ES-I3 (cell line): ENCODE measurements around the gene CYP2C18.
"Not testable (repeated sequence)": the region's sequence is repeated elsewhere in the genome, so short reads cannot be mapped to it uniquely, and the experiment has no call there.

Experiments used
- H3K36me3 ChIP-seq: 2 replicates; pipeline ENCODE4 v1.6.1; 2013; ENCODE audit warnings: mild to moderate bottlenecking, low read length, control low read depth, moderate library complexity; ENCODE audit not compliant: insufficient read depth
- H3K4me1 ChIP-seq: 2 replicates; pipeline ENCODE4 v1.6.1; 2013; ENCODE audit warnings: mild to moderate bottlenecking, control low read depth, low read length; ENCODE audit not compliant: insufficient read depth
- H3K9ac ChIP-seq: 2 replicates; pipeline ENCODE4 v1.6.1; 2013; ENCODE audit warnings: low read depth, mild to moderate bottlenecking, low read length, moderate library complexity
- H3K9me3 ChIP-seq: 2 replicates; pipeline ENCODE4 v1.6.1; 2013; ENCODE audit warnings: mild to moderate bottlenecking, low read length, moderate library complexity; ENCODE audit not compliant: control insufficient read depth, insufficient read depth

CYP2C18 gene

GRCh38 chr10:94683214-94684054, at the start of gene CYP2C18:
CYP2C18 (plus strand) TSS chr10:94683729; CDS start chr10:94683820, 91 bp downstream.
- H3K9me3 ChIP-seq = no peaks in the 10 kb centered on the region
- no peaks in the 10 kb centered on the region for H3K36me3 ChIP-seq
- no peak within 1 kb of the TSS for H3K9ac ChIP-seq

GRCh38 chr10:94638097-94638496, 45.4 kb upstream of the CYP2C18 start:
- not testable (repeated sequence) for H3K9ac ChIP-seq, H3K36me3 ChIP-seq, H3K4me1 ChIP-seq, H3K9me3 ChIP-seq

More at GRCh38 chr10:94683214-94684054, at the start of gene CYP2C18:
- H3K4me1 ChIP-seq = peaks cover 8% of the 10 kb centered on the region; the same call in 1 of the 2 replicates

DNA sequence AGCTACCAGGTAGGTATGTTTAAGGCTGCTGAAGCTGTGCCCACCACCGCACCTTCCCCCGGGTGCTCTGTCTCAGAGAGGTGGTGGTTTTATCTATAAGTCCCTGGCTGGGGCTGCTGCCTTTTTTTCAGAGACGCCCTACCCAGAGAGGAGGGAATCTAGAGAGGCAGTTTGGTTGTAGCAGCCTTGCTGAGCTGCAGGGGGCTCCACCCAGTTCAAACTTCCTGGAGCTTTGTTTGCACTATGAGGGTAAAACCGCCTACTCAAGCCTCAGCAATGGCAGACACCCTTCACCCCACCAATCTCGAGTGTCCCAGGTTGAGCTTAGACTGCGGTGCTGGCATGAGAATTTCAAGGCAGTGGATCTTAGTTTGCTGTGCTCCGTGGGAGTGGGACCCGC, 43.6 kb upstream of the CYP2C18 start:
- Histone ChIP-seq H3K36me3 (no peaks in the 10 kb centered on the region), H3K9me3 (no peaks in the 10 kb centered on the region), H3K4me1 (no peaks in the 10 kb centered on the region), H3K9ac (no peak overlapping the region)

GRCh38 chr10:94640562-94640961, 43.0 kb upstream of the CYP2C18 start:
- no peak overlapping the region for H3K9ac ChIP-seq
- no peaks in the 10 kb centered on the region for H3K9me3 ChIP-seq
- H3K4me1 ChIP-seq = no peaks in the 10 kb centered on the region
- no peaks in the 10 kb centered on the region for H3K36me3 ChIP-seq

DNA sequence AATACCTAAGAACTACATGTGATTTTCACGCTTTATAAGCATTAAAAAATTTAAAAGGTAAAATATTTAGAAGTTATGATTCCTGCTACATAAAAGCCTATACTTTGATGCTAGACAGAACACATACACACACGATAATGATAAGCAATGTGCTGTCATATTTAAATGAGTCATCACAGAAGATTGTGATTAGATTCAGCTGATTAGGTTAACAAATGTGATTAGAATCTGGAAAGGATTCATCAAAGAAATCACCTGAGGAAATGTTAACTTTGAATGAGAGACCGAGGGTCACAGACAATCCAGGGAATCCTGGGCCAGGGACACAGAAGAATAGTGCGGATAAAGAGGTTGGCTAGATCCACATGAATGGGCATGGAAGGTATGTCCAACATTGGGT, 42.0 kb upstream of the CYP2C18 start:
- Histone ChIP-seq H3K36me3 (no peaks in the 10 kb centered on the region), H3K9ac (no peak overlapping the region), H3K4me1 (no peaks in the 10 kb centered on the region), H3K9me3 (no peaks in the 10 kb centered on the region)

- Histone ChIP-seq H3K9ac (no peak overlapping the region), H3K4me1 (no peaks in the 10 kb centered on the region), H3K9me3 (no peaks in the 10 kb centered on the region), H3K36me3 (no peaks in the 10 kb centered on the region)
Observed at GRCh38 chr10:94644352-94644751, 39.2 kb upstream of the CYP2C18 start.

DNA sequence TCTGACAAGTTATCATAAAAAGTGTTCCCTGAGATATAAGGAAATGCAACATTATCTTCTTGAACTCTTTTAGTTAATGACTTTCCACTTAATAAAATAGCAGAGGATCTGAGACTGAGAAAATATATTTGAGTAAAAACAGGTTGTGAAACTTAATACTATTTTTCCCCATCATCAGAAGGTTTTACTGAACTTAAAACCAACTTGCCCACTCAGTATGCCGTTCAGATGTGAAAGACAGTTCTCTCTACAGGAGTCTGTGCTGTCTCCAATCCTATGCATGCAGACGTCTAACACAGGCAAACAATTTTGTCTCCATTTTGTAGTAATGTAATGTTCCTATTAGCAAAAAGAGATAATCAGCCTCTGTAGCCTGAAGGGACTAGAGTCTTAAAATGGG, 38.2 kb upstream of the CYP2C18 start:
- Histone ChIP-seq H3K9me3 (no peaks in the 10 kb centered on the region), H3K9ac (no peak overlapping the region), H3K36me3 (no peaks in the 10 kb centered on the region), H3K4me1 (no peaks in the 10 kb centered on the region)

DNA sequence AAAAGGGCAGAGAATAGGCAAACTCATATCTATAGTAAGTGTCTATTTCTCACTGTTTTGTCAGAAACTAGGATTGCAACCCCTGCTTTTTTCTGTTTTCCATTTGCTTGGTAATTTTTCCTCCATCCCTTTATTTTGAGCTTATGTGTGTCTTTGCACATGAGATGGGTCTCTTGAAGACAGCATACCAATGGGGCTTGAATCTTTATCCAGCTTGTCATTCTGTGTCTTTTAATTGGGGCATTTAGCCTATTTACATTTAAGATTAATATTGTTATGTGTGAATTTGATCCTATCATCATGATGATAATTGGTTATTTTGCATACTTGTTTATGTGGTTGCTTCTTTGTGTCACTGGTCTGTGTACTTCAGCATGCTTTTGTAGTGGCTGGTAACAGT, 28.3 kb upstream of the CYP2C18 start:
- not testable (repeated sequence) for H3K9ac ChIP-seq, H3K36me3 ChIP-seq, H3K9me3 ChIP-seq, H3K4me1 ChIP-seq

- not testable (repeated sequence) for H3K36me3 ChIP-seq, H3K9me3 ChIP-seq, H3K9ac ChIP-seq
- H3K4me1 ChIP-seq = peaks cover 13% of the 10 kb centered on the region
Observed at GRCh38 chr10:94663061-94663460, 20.5 kb upstream of the CYP2C18 start.

DNA sequence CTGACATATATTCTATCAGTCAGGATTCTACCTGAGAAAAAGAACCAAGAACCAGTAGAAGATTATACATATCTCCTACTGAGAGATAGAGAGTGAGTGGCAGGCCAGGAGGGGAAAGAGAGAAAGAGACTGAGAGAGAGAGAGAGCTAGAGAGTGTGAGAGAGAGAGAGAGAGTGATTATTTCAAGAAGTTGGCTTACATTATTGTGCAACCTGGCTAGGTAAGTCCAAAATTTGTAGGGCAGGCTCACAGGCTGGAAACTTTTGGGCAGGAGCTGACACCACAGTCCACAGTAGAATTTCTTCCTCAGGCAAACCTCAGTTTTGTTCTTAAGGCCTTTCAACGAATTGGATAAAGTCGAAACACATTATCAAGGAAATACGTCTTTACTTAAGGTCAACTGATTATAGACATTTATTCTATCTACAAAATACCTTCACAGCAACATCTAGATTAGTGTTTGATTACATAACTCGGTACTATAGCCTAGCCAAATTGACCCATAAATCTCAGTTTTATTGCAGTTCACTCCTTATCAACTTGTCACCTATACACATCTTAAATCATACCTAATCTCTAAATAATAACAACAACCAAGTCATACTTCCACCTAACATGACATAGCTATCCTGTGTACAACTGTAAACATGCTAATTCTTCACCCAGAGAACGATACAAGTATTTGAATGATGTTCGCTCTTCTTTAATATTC, 17.0 kb upstream of the CYP2C18 start:
- Histone ChIP-seq H3K36me3 (no peaks in the 10 kb centered on the region), H3K4me1 (peaks cover 13% of the 10 kb centered on the region), H3K9me3 (no peaks in the 10 kb centered on the region)

GRCh38 chr10:94673614-94674321, 9.8 kb upstream of the CYP2C18 start:
- H3K9me3 ChIP-seq = no peaks in the 10 kb centered on the region
- H3K9ac ChIP-seq = no peak overlapping the region
- H3K4me1 ChIP-seq = no peaks in the 10 kb centered on the region
- H3K36me3 ChIP-seq = no peaks in the 10 kb centered on the region

More for the DNA sequence above, 17.0 kb upstream of the CYP2C18 start:
- no peak overlapping the region for H3K9ac ChIP-seq

DNA sequence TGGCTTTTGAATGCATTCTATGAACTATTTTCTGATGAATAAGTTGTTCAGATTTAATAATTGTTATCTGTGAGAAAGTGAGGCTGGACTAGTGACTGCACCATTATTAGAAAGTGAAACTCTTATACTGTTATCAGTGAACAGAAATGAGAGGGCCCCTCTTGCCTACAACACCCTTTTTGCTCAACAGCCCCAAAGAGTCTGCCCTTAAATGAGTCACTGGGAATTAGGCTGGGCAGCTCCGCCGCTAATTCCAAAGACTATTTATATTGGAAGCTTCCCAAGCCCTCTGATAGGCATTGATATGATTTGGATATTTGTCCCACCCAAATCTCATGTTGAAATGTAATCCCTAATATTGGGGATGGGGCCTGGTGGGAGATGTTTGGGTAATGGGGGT, 7.0 kb upstream of the CYP2C18 start:
- no peaks in the 10 kb centered on the region for H3K9me3 ChIP-seq
- no peak overlapping the region for H3K9ac ChIP-seq
- H3K4me1 ChIP-seq = no peaks in the 10 kb centered on the region
- H3K36me3 ChIP-seq = no peaks in the 10 kb centered on the region

DNA sequence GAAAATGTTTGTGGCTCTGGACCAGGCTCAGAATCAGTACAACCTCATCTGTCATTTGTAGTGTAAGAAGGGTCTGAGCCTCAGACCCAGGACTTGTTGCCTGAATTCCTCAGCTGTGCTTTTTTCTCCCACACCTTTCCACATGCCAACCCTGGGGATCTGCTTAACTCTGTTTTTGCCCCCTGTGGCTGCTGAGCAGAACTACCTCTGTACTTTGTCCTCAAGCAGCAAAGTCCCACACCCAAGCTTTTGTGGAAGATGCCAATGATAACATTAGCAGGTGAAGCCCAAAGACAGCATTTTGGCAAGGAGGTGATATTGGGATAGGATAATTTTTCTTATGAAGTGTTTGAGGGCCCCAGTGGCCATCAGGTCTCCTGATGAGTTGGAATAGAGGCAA, 5.8 kb upstream of the CYP2C18 start:
- H3K9ac ChIP-seq = no peak overlapping the region
- no peaks in the 10 kb centered on the region for H3K36me3 ChIP-seq
- H3K9me3 ChIP-seq = no peaks in the 10 kb centered on the region
- 0 out of 2 replicates have a peak, but pooled peaks cover 3% of the 10 kb centered on the region for H3K4me1 ChIP-seq

DNA sequence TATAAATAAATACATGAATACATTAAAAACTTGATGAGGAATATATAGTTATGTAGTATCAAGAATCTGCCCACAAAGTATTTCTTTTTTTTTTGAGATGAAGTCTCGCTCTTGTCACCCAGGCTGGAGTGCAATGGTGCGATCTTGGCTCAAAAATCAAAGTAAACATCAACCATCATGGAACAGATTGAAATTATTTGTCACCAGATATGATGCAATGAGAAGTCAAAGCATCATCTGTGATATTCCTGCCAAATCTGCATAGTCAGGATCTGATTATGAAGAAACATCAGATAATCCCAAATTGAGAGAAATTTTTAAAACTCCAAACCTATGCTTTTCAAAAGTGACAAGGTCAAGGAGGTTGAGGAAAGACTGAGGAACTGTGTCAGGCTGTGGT, 5.1 kb upstream of the CYP2C18 start:
- H3K36me3 ChIP-seq = no peaks in the 10 kb centered on the region
- peaks cover 8% of the 10 kb centered on the region; the same call in 1 of the 2 replicates for H3K4me1 ChIP-seq
- H3K9me3 ChIP-seq = no peaks in the 10 kb centered on the region
- no peak overlapping the region for H3K9ac ChIP-seq
